HL-60 (cell line): ENCODE data around the gene EXOC5.

Experiments used
- DNase-seq, 2 experiments: peaks; one replicate each; pipeline ENCODE4 v3.0.0-alpha.2; 2010 to 2020; ENCODE audit warnings: low read depth in 1 of 2, low spot score in 1 of 2
- H3K27ac ChIP-seq: fragments of 250-450 bp; sonication (Bioruptor Pico); replicated peaks from 2 replicates; pipeline ENCODE4 v1.5.1; 2020; ENCODE audit warnings: mild to moderate bottlenecking, moderate library complexity
- H3K27me3 ChIP-seq: fragments of 250-450 bp; sonication (Bioruptor Pico); 2 replicates; pipeline ENCODE4 v1.5.1; 2021; ENCODE audit warnings: mild to moderate bottlenecking, moderate library complexity; ENCODE audit not compliant: insufficient read depth, poor library complexity, severe bottlenecking
- H3K4me3 ChIP-seq: replicated peaks from 2 replicates; pipeline ENCODE4 v1.5.1; 2011; ENCODE audit warnings: mild to moderate bottlenecking, control low read depth, low read length; ENCODE audit not compliant: insufficient read depth
- CTCF ChIP-seq: IDR thresholded peaks from one replicate; pipeline ENCODE4 v1.5.1; 2011; ENCODE audit warnings: low read length, control low read depth, inconsistent platforms; ENCODE audit not compliant: insufficient read depth
- GABPA ChIP-seq: IDR thresholded peaks from 2 replicates; pipeline ENCODE4 v1.6.1; 2012; ENCODE audit warnings: low read depth
- POLR2AphosphoS5 ChIP-seq: IDR thresholded peaks from 2 replicates; pipeline ENCODE4 v1.6.1; 2012; ENCODE audit warnings: low read depth
- REST ChIP-seq: IDR thresholded peaks from 2 replicates; pipeline ENCODE4 v1.6.1; 2012; ENCODE audit warnings: low read depth; ENCODE audit not compliant: insufficient replicate concordance
- SPI1 ChIP-seq: IDR thresholded peaks from 2 replicates; pipeline ENCODE4 v1.6.1; 2012; ENCODE audit warnings: low read depth, mild to moderate bottlenecking, borderline replicate concordance

Gene EXOC5

GRCh38 chr14:57221931-57222330 is 46.8 kb downstream of the EXOC5 start:
- H3K4me3 ChIP-seq: no peak overlapping the region
- H3K27me3 ChIP-seq: no peaks in the 10 kb centered on the region
- no peak overlapping the region for H3K27ac ChIP-seq
- DNase-seq: no peak
- no peak for TF ChIP-seq REST
- TF ChIP-seq SPI1: no peak
- no peak for TF ChIP-seq CTCF
- TF ChIP-seq POLR2AphosphoS5: no peak
- TF ChIP-seq GABPA: no peak

DNA sequence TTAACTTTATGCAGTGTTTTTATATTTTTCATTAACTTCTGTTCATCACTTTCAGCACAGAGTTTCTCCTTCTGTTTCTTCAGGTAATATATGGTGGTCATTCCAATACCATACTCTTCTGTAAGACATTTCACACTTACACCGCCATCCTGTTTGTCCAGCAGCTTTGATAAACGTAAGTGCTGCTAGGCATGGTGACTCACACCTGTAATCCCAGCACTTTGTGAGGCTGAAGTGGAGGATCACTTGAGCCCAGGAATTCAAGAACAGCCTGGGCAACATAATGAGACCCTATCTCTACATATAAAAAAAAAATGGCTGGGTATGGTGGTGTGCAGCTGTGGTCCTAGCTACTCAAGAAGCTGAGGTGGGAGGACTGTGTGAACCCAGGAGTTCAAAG is 55.8 kb downstream of the EXOC5 start:
- TF ChIP-seq SPI1: no peak
- no peak for TF ChIP-seq POLR2AphosphoS5
- TF ChIP-seq GABPA: no peak
- no peak for TF ChIP-seq CTCF
- TF ChIP-seq REST: no peak
- no peak overlapping the region for H3K27ac ChIP-seq
- no peak for DNase-seq
- no peak overlapping the region for H3K4me3 ChIP-seq
- no peaks in the 10 kb centered on the region for H3K27me3 ChIP-seq

DNA sequence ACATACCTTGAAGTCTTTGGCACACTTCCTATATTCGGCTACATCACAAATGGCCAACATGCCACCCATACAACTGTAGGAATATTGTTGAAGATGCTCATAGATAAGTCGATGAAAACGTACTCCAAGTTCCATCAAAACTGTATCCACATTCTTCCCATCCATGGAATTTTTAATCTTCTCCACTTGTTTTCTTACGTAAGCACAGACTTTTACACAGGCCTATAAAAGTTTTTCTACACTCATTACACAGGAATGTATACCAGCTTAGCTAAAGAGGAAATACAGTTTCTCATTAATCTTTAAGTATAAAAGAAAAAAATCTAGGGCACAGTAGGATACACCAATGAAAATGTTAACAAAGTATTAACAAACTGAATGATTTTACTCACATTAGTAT is 59.1 kb downstream of the EXOC5 start:
- TF ChIP-seq CTCF: no peak
- no peak for TF ChIP-seq POLR2AphosphoS5
- no peak for TF ChIP-seq REST
- TF ChIP-seq GABPA: no peak
- no peak for TF ChIP-seq SPI1
- no peak overlapping the region for H3K27ac ChIP-seq
- H3K27me3 ChIP-seq: no peaks in the 10 kb centered on the region
- DNase-seq: no peak
- no peak overlapping the region for H3K4me3 ChIP-seq
